Hindlimb muscle (tissue), 1 donor: ENCODE data around the gene COPA. TPM values are rescaled to one million over a fixed set of nuclear protein-coding genes. Genes with fewer than 3 reads are reported as not detected.

Source experiments
- DNase-seq: peaks from one replicate; pipeline ENCODE4 v3.0.0-alpha.2; 2013
- polyA plus RNA-seq: library from polyadenylated mRNA; unstranded; fragments of 120-200 nt; gene quantifications from one replicate; pipeline ENCODE4 v1.2.1, GENCODE V29; 2013; ENCODE audit not compliant: insufficient read length

Gene COPA
- polyA plus RNA-seq, 1 donor, result 122 TPM

DNA sequence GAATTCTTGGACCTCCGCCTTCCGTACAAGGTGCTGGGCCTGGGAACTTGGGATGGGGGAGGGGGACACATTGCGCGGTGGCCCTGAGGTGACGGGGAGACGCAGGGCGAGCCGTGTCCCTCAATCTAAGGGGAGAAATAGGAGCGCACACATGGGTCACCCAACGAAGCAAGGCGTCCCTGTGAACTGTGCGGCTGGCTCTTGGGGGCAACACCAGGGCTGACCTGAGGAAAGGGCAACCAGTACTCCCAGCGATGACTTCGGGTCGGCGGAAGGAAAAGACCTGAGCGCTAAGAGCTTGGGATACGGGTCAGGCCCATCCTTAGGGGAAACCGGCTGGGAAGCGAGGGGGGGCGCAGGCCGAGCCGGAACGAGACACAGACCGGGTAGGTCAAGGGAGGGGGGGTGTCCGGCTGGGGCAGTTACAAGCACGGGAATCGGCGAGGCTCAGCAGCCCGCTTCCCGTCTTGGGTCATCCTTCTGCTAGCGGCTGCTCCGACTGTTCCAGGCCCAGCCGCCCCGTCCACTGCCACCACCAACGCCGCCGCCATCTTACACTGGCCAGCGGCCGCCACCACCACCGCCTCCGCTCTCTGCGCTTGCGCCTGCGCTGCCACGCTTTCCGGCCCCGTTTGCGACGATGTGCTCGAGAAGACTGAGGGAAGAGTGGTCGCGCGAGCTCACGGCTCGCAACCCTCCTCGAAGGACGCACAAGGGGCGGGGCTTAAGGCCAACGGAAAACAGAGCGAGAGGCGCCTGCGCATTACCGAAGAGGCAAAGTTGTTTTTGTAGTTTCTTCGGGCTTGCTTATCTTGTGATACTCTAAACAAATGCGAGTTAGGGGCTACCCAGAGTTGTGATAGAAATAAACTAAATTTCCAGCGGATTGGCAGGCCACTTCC is 80.9 kb downstream of the COPA start, which contains the start of gene DCAF8:
DCAF8 (minus strand) TSS at position 657 of the 902 bp plus-strand sequence. CDS start 18,541 bp downstream, outside the sequence.
- peak; percentile 99 for DNase-seq

DNA sequence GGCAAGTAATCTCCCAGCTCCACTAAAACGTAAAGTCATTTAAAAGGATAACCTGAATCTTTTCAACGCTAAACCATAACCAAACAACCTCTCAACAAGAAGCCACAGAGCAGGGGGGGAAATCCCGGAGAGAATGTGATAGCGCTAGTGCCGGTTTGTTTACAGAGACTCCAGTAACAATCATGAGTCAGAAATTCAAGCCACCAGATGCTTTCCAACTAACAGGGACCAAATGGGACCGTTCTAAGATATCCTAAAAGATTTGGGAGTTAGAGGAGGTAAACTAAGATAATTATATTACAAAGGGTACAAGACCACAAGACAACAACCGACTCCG is 81.5 kb downstream of the COPA start:
- DNase-seq, result peak; percentile 48

DNA sequence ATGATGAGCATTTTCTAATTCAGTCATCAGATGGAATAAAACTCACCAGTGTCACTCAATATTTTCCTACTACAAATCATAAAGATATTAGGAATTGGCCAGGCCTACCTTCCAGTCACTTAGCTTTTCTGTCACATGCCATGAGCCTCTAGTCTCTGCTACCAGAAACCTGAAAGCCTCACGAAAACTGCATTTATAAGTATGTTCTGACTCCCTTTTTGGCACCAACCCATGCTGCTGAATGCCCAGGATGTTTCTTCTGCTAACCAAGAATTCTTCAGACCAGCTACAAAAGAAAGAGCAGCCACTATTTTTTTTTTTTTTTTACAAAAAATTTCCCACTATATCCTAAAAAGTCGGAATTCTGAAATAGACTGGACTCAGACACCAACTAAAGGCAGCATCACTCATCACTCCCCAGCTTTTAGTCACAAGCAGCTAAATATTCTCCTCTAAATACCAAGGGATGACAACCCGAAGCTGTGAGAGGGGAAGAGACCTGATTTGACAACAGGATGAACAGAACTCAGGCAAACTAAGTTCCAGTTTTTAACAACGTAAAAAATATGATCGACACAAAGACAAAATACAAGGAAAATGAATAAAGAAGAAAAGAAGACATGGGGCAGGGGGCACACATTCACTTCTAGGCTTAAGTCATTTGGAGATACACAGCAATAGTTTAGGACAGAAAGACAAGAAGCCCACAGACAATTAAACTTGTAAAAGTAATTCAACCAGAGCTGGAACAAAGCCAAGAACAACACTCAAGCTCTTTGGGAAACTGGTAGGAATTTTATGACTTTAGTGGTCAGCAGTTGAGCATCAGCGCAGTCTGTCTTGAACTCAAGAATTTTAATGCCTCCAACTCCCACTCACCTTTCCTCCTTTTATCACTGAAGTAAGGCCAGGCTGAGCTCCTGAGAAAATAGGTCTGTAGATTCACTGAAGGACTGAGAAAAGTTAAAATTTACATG is 82.4 kb downstream of the COPA start:
- DNase-seq, result peak; percentile 31

DNA sequence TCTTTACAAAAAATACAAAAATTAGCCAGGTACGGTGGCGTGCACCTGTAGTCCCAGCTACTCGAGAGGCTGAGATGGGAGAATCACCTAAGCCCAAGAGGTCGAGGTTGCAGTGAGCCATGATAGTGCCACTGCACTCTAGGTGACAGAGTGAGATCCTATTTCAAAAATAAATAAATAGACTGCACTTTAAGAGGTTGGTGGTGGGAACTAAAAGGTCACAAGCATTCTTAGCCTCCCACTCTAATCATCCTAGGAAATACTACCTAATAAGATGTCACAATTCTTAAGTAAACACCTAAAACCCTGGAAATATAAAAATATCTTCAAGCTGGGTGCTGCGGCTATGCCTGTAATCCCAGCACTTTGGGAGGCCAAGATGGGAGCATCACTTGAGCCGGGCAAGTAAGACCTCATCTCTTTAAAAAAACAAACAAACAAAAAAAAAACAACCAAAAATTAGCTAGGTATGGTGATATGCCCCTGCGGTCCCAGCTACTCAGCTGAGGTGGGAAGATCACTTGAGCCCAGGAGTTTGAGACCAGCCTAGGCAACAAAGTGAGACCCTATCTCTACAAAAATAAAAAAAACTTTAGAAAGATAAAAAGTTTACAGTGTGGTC is 84.8 kb downstream of the COPA start:
- no peak for DNase-seq

DNA sequence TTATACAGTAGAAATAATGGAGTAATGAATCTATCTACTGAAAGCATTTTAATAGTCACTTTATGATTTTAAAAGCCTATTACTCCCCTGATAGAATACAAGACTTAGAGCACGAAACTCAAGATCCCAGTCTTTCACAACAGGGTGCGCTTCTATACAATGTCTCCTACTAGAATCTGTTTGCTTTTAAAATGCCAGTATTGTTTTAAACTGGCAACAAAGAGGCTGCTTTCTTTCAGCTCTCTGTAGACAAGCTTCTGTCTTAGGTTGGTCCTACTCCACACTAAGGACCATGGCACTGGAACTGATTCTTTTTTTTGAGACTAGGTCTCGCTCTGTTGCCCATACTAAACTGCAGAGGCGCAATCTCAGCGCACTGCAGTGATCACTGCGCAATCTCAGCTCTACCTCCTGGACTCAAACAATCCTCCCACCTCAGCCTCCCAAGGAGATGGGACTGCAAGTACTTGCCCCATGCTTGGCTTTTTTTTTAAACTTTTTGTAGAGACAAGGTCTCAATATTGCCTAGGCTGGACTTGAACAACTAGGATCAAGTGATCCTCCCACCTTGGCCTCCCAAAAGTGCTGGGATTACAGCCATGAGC is 85.5 kb downstream of the COPA start:
- no peak for DNase-seq

DNA sequence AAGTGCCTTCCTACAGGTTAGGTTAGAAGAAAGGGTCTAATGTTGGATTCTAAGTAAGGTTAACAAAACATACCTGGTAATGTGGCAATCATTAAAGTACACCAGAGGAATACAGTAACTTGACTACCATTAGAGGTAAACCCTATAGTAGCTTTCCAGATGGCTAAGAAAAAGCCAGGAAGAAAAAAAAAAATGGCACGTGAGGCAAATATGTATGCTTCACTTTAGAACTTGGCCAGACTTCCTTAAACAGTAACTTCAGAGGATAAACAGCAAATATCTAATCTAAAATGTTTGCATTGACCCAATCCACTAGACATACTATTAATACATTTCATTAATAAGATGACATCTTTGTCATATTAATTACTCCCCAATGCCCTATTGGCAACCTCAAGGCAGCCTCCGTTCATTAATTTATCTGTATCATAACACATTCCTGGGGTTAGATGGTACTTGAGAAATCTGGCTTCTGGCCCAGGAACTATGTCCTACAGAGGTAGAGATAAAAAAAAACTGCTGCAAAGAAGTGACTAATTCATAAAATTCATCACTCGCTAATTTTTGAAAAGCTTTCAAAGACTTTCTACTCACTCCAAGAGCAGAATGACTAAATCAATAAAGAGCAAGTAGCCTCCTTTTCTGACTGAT is 86.5 kb downstream of the COPA start:
- DNase-seq, result no peak

DNA sequence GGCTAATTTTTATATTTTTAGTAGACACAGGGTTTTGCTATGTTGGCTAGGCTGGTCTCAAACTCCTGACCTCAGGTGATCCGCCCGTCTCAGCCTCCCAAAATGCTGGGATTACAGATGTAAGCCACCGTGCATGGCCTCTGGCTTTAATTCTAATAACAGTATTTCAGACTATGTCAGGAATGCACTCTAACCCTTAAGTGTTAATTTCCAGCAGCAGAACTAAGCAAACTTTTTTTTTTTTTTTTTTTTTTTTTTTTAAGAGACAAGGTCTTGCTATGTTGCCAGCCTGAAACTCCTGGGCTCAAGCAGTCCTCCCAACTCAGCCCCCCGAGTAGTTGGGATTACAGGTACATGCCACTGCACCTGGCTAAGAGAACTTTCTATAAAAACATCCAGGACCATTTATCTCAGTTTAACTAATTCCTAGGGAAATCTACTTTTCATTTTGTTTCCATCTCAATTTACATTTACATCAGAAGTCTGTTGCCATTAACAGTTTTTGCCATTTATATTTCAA is 87.2 kb downstream of the COPA start:
- no peak for DNase-seq

DNA sequence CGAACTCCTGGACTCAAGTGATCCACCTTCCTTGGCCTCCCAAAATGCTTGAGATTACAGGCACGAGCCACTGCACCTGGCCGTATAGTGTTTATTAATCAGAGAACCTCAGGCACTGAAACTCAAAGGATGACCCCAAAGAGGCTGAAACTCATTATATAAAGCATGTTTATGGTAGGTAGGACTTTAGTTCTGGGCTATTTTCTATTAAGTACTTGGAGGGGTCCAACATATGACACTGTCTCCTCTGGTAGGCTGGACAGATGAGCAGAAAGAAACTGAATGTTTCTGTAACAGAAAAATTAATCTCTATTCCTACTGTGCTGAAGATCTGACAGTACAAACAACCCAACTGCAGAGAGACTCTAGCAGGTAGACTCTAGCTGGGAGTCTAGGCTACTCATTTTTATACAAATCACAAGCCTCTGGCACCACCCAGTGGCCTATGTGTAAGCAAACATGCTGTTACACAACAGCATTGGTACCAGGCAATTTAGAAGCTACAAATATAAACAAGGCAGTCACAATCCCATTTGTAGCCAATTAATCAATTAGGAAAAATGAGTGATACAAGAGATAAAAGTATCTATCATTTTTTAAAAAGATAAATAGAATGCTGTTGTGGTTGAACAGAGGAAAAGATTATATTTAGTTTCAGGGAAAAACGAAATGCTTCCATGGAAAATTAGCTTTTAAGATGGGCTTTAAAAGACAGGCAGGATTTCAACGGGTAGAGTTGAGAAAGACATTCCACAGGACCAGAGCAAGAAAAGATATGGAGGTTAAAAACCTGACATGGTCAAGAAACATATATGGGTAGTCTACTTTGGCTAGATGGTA is 91.1 kb downstream of the COPA start:
- peak; percentile 66 for DNase-seq

DNA sequence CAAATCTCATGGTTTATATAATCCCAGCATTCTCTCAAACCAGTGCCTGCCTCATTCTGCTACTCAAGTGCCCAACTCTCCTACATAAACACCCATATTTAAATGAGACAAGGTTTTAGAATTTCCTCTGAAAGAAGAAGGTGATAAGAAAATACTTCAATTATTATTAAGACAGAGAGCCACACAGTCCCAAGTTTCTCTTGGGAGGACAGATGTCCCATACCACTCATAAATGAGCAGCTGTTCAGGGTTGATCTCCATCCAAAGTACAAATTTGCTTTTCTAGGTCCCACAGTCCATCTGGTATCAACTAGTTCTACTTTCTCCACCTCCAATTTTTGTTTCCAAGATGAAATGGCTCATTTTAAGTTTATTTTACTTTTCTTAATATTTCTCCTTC is 92.0 kb downstream of the COPA start:
- DNase-seq, result peak; percentile 64

DNA sequence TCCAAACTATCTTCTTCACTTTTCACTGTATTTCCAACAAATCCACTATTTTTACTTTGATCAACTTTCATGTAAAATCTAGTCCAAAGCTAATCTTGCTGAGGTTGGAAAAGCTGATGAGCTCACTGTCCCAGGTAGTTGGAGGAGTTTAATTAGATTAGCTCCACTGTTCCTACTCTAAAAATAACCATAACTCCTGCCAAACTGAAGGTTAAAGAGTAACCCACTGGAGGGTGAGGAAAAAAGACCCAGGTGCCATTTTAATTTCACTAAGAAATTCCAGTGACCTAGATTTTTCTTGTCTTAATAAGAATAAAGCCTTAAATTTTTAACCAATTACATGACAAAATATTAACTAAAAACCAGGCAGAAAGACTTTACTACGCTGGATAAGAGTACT is 96.0 kb downstream of the COPA start:
- no peak for DNase-seq

DNA sequence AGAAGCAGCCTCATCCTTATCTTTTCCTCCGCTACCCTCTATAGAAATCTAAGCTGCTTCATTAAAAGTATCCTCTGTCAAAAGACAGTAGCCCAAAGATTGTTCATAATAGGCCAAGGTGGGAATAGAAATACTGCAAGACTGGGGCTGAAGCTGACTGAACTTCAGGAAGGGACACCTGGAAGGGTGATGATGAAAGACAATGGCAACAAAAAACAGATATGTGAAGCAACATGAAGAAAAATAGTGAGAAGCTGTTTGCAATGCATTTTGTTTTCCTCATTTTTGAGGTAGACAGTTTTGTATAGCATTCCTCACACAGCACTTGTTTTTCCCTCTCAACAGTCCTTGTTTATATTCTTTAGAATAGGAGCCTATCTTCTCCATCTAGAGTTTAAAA is 97.6 kb downstream of the COPA start:
- DNase-seq, result no peak

DNA sequence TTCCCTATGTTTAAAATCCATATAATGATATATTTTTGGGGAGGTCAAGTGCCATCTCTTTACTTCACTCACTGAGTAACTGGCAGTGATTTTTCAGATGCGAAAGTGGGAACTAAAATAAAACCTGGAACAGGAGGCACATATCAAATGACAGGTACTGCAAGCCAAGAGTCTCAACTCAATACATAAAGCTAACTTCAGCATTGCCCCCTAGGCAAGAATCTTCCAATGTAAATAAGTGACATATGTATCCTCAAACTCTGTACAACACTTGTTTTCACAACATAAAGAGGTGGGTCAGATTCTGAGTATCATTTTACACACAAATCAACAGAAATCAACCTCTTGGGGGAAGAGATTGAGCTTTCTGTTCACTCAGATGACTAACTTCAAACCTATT is 98.8 kb downstream of the COPA start:
- DNase-seq, result no peak

DNA sequence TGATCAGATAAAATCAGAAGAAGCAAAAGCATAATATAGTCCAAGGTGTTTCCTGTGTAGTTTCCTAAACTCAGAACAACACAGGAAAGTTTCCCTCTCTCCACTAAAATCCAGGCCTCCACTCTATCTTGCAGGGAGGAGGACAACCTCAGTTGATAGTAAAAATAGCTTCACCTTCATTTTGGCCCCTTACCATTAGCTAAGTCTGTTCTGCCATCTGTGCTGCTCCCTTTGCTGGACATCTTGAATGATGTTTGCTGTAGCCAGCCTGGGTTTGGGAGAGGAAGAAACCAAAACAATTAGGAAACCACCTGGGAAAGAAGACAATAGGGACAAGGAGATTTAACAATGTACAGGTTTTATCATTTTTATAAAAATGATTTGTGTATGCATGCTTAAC is 99.3 kb downstream of the COPA start:
- no peak for DNase-seq

DNA sequence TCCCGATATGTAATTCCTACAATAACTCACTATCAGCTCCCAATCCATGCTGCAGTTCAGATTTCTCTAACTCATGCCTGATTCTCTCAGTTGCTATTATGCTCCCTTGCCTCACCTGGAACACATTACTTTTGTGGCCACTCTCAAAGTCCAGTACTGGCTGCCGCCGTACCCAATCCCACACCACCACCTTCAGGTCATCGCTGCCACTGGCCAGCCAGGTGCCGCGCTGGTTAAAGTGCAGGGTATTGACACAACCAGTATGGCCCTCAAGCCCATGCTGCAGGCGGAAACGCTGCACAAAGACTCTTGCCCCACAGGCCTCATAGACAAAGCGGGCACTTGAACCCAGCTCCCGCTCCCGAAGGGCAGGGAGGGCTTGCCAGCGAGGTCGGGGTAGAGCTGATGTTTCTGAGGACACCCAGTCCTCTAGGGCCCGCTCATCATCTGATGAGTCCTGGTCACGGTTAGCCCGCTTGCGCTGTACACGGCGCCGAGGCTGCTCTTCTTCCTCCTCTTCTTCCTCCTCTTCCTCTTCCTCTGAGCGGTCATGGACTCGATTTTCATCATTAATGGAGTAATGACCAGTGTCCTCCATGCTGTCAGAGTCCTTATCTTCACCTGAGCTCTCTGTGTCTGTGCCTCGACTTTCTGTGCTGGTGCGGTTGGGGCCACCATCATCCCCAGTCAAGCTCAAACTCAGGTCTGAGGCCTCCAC is 103.3 kb downstream of the COPA start:
- DNase-seq, result no peak

Other genes with a start within 250 kb of the COPA start
- gene IGSF8, start 244.6 kb downstream of the COPA start, polyA plus RNA-seq, result 21.6 TPM
- gene ATP1A2, start 227.5 kb downstream of the COPA start, polyA plus RNA-seq, result 87.0 TPM
- 4.0 TPM for gene ATP1A4, start 191.6 kb downstream of the COPA start, polyA plus RNA-seq
- gene CASQ1, start 152.7 kb downstream of the COPA start, polyA plus RNA-seq, result 912 TPM
- 117 TPM for gene PEA15, start 137.9 kb downstream of the COPA start, polyA plus RNA-seq
- 115 TPM for gene DCAF8, start 80.7 kb downstream of the COPA start, polyA plus RNA-seq
- gene PEX19, start 58.1 kb downstream of the COPA start, polyA plus RNA-seq, result 45.3 TPM
- gene NCSTN, start 133 bp upstream of the COPA start, polyA plus RNA-seq, result 108 TPM
- gene NHLH1, start 23.8 kb upstream of the COPA start, polyA plus RNA-seq, result 1.5 TPM
- 11.0 TPM for gene VANGL2, start 57.3 kb upstream of the COPA start, polyA plus RNA-seq
- gene SLAMF6, start 180.0 kb upstream of the COPA start, polyA plus RNA-seq, result 0.31 TPM
- 3.2 TPM for gene CD84, start 236.2 kb upstream of the COPA start, polyA plus RNA-seq